Transverse colon (tissue), 4 donors: ENCODE data around the gene ZNF644. TPM values are rescaled to one million over a fixed set of nuclear protein-coding genes. Genes with fewer than 3 reads are reported as not detected.
"Not testable (repeated sequence)": the region's sequence is repeated elsewhere in the genome, so short reads cannot be mapped to it uniquely, and the experiment has no call there.

Source experiments
- DNase-seq: peaks from one replicate; pipeline ENCODE4 v3.0.0-alpha.2; 2019
- H3K27ac ChIP-seq, 4 donors: fragments of 200-600 bp; sonication (generic); 2 replicates each; pipeline ENCODE4 v1.5.1; 2016 to 2018; ENCODE audit warnings: inconsistent platforms in 4 of 4
- H3K27me3 ChIP-seq: fragments of 200-600 bp; sonication (generic); 2 replicates; pipeline ENCODE4 v1.5.1; 2017; ENCODE audit warnings: inconsistent platforms
- H3K36me3 ChIP-seq, 4 donors: fragments of 200-600 bp; sonication (generic); 2 replicates each; pipeline ENCODE4 v1.5.1; 2017 to 2019; ENCODE audit warnings: inconsistent platforms in 4 of 4
- H3K4me1 ChIP-seq, 4 donors: fragments of 200-600 bp; sonication (generic); 2 replicates each; pipeline ENCODE4 v1.5.1; 2017 to 2020; ENCODE audit warnings: inconsistent platforms in 4 of 4
- H3K4me3 ChIP-seq, 4 donors: fragments of 200-600 bp; sonication (generic); 1 replicate in 1 of 4; 2 replicates in 3 of 4; pipeline versions ENCODE4 v1.5.1 to v1.6.1; 2017 to 2019; ENCODE audit warnings: inconsistent platforms in 4 of 4
- H3K9me3 ChIP-seq, 2 donors: fragments of 200-600 bp; sonication (generic); 2 replicates each; pipeline ENCODE4 v1.5.1; 2017 to 2019; ENCODE audit warnings: inconsistent platforms in 2 of 2
- CTCF ChIP-seq, 5 experiments: fragments of 200-600 bp in 3 of 5; fragments of 450-650 bp in 2 of 5; sonication (generic) in 3 of 5; IDR thresholded peaks; 1 replicate in 2 of 5; 2 replicates in 3 of 5; pipeline ENCODE4 v1.5.1; 2016 to 2017; ENCODE audit warnings: antibody characterized with exemption in 5 of 5, inconsistent platforms in 3 of 5, mild to moderate bottlenecking in 2 of 5, moderate library complexity in 1 of 5
- EP300 ChIP-seq: sonication (generic); formaldehyde crosslinking; IDR thresholded peaks from one replicate; pipeline ENCODE4 v1.6.1; 2017; ENCODE audit warnings: antibody characterized with exemption, low read depth
- POLR2A ChIP-seq: fragments of 450-650 bp; IDR thresholded peaks from one replicate; pipeline ENCODE4 v1.6.1; 2016; ENCODE audit warnings: antibody characterized with exemption, mild to moderate bottlenecking, moderate library complexity
- POLR2AphosphoS5 ChIP-seq, 3 donors: sonication (generic); formaldehyde crosslinking; IDR thresholded peaks; one replicate each; pipeline ENCODE4 v1.6.1; 2016; ENCODE audit warnings: antibody characterized with exemption in 3 of 3
- WGBS, 2 donors: methylation state at CpG; one replicate each; pipeline ENCODE4 v1.1.5; 2018; ENCODE audit warnings: low coverage in 1 of 2; 5-methylcytosine and 5-hydroxymethylcytosine counted together
- in situ Hi-C, 4 donors: fragments of 200-750 bp; cut with MboI; loops; one replicate each; pipeline versions ENCODE4 v1.15.0 to v1.15.1; 2017; ENCODE audit warnings: low sequenced_read_pairs in 3 of 4, low pct_ligation_motif_present in 1 of 4, low pct_unique_long_range_greater_than_20kb in 1 of 4
- intact Hi-C: fragments of 100-400 bp; cut with DNase I; formaldehyde crosslinking; loops from one replicate; pipeline ENCODE4 v1.15.1; 2023; ENCODE audit warnings: low total_unique reads
- total RNA-seq, 4 donors: library from RNA; depleted of rRNA; stranded (reverse); fragments of >200 nt; gene quantifications; one replicate each; pipeline ENCODE4 v1.1.0, GENCODE V29; 2016

Gene ZNF644
- total RNA-seq, 4 donors from 2014 or later, result 19.5 to 86.2 (median 50.4) TPM

GRCh38 chr1:91059157-91059556 is 37.3 kb upstream of the ZNF644 start:
- H3K4me1 ChIP-seq, result peaks cover 0 to 5% (median 0%) of the 10 kb centered on the region in 4 donors
- intact Hi-C loops, result no loop called here
- 64 to 77% methylated on average over 2 of the region's 2 CpGs for WGBS, 2 donors

GRCh38 chr1:91057784-91058183 is 35.9 kb upstream of the ZNF644 start:
- H3K4me1 ChIP-seq, result peaks cover 0 to 5% (median 0%) of the 10 kb centered on the region in 4 donors
- H3K27me3 ChIP-seq, result no peaks in the 10 kb centered on the region
- intact Hi-C loops, result no loop called here
- in situ Hi-C loops, result no loop called here
- no peaks in the 10 kb centered on the region for H3K36me3 ChIP-seq
- TF ChIP-seq EP300 (no peak), POLR2A (no peak), CTCF (IDR thresholded peaks at IDR 0.05) (no peak), POLR2AphosphoS5 (IDR thresholded peaks at IDR 0.05) (no peak)
- H3K4me3 ChIP-seq, result no peak overlapping the region
- DNase-seq, result no peak
- H3K9me3 ChIP-seq, result no peaks in the 10 kb centered on the region
- no peak overlapping the region for H3K27ac ChIP-seq
- WGBS, 2 donors, result 39 to 41% methylated on average over 2 of the region's 2 CpGs

More at GRCh38 chr1:91059157-91059556, 37.3 kb upstream of the ZNF644 start:
- Histone ChIP-seq H3K36me3 (no peaks in the 10 kb centered on the region), H3K27ac (no peak overlapping the region), H3K27me3 (no peaks in the 10 kb centered on the region), H3K9me3 (no peaks in the 10 kb centered on the region), H3K4me3 (no peak overlapping the region)
- no peak for TF ChIP-seq POLR2A
- TF ChIP-seq EP300, result no peak
- TF ChIP-seq CTCF (IDR thresholded peaks at IDR 0.05), result no peak
- no peak for TF ChIP-seq POLR2AphosphoS5 (IDR thresholded peaks at IDR 0.05)
- DNase-seq, result no peak
- in situ Hi-C loops, result no loop called here

GRCh38 chr1:91054780-91055481 is 33.1 kb upstream of the ZNF644 start:
- WGBS, 2 donors, result 76 to 87% methylated on average over 2 of the region's 2 CpGs
- Histone ChIP-seq H3K36me3 (no peaks in the 10 kb centered on the region), H3K27ac (no peak overlapping the region), H3K4me3 (no peak overlapping the region), H3K27me3 (no peaks in the 10 kb centered on the region), H3K4me1 (peaks cover 0 to 5% (median 0%) of the 10 kb centered on the region in 4 donors), H3K9me3 (no peaks in the 10 kb centered on the region)
- in situ Hi-C loops, result no loop called here
- no peak for DNase-seq
- TF ChIP-seq POLR2AphosphoS5 (IDR thresholded peaks at IDR 0.05), result no peak
- no peak for TF ChIP-seq CTCF (IDR thresholded peaks at IDR 0.05)
- no peak for TF ChIP-seq POLR2A
- TF ChIP-seq EP300, result no peak
- intact Hi-C loops, result no loop called here

- no peaks in the 10 kb centered on the region for H3K9me3 ChIP-seq
- intact Hi-C loops, result no loop called here
- TF ChIP-seq POLR2A (no peak), CTCF (IDR thresholded peaks at IDR 0.05) (no peak), POLR2AphosphoS5 (IDR thresholded peaks at IDR 0.05) (no peak), EP300 (no peak)
- WGBS, 2 donors, result 79 to 100% methylated on average over 1 to 2 of the region's 2 CpGs
- DNase-seq, result no peak
- H3K4me3 ChIP-seq, result no peak overlapping the region
- in situ Hi-C loops, result no loop called here
- H3K27ac ChIP-seq, result no peak overlapping the region
- no peaks in the 10 kb centered on the region for H3K27me3 ChIP-seq
- peaks cover 0 to 5% (median 0%) of the 10 kb centered on the region in 4 donors for H3K4me1 ChIP-seq
- no peaks in the 10 kb centered on the region for H3K36me3 ChIP-seq
These were observed 31.8 kb upstream of the ZNF644 start for GRCh38 chr1:91053630-91054029.

GRCh38 chr1:91049551-91049950 is 27.7 kb upstream of the ZNF644 start:
- WGBS, 2 donors, result 48 to 52% methylated on average over 2 of the region's 2 CpGs
- DNase-seq, in situ Hi-C loops: not testable (repeated sequence)

More at GRCh38 chr1:91049551-91049950, 27.7 kb upstream of the ZNF644 start:
- H3K27ac ChIP-seq, H3K4me3 ChIP-seq, H3K4me1 ChIP-seq, H3K36me3 ChIP-seq, H3K9me3 ChIP-seq, H3K27me3 ChIP-seq, intact Hi-C loops: not testable (repeated sequence)
